GM12878 (cell line): Measurements from ENCODE around the gene OSTC. TPM values are rescaled to one million over a fixed set of nuclear protein-coding genes. Genes with fewer than 3 reads are reported as not detected.

Experiments used
- BHLHE40 ChIP-seq, 2 experiments: fragments of 450-650 bp in 1 of 2; IDR thresholded peaks; 2 replicates each; pipeline ENCODE4 v1.6.1; 2011 to 2017; ENCODE audit warnings: low read depth in 2 of 2, borderline replicate concordance in 1 of 2, improper control_type of control experiment in 1 of 2, low read length in 1 of 2, mild to moderate bottlenecking in 1 of 2
- CHD2 ChIP-seq: IDR thresholded peaks from 2 replicates; pipeline ENCODE4 v1.6.1; 2011; ENCODE audit warnings: low read depth, low read length, improper control_type of control experiment, borderline replicate concordance
- CHD4 ChIP-seq: fragments of 200-600 bp; sonication (generic); IDR thresholded peaks from 2 replicates; pipeline ENCODE4 v1.6.1; 2016; ENCODE audit warnings: mild to moderate bottlenecking
- HDAC2 ChIP-seq: fragments of 200-600 bp; sonication (generic); IDR thresholded peaks from 2 replicates; pipeline ENCODE4 v1.6.1; 2017
- JUND ChIP-seq: IDR thresholded peaks from 2 replicates; pipeline ENCODE4 v1.6.1; 2012; ENCODE audit warnings: low read depth, mild to moderate bottlenecking, low read length, improper control_type of control experiment, moderate library complexity
- KLF5 ChIP-seq: fragments of 450-650 bp; IDR thresholded peaks from 2 replicates; pipeline ENCODE4 v1.6.1; 2014; ENCODE audit warnings: mild to moderate bottlenecking; ENCODE audit not compliant: partially characterized antibody
- MTA2 ChIP-seq: fragments of 450-650 bp; IDR thresholded peaks from 2 replicates; pipeline ENCODE4 v1.6.1; 2016; ENCODE audit warnings: low read depth, mild to moderate bottlenecking, moderate library complexity
- NRF1 ChIP-seq: conservative IDR thresholded peaks from 2 replicates; pipeline ENCODE4 v1.6.1; 2011; ENCODE audit warnings: mild to moderate bottlenecking, low read depth, low read length, improper control_type of control experiment
- POLR2A ChIP-seq: IDR thresholded peaks from 2 replicates; pipeline ENCODE4 v1.6.1; 2011; ENCODE audit warnings: low read depth, mild to moderate bottlenecking, low read length
- POU2F2 ChIP-seq: IDR thresholded peaks from 3 replicates; pipeline ENCODE4 v1.6.1; 2011; ENCODE audit warnings: low read depth, mild to moderate bottlenecking, low read length, borderline replicate concordance
- SMAD1 ChIP-seq: fragments of 450-650 bp; IDR thresholded peaks from 2 replicates; pipeline ENCODE4 v1.6.1; 2018; ENCODE audit warnings: mild to moderate bottlenecking, low read depth; ENCODE audit not compliant: partially characterized antibody
- SMC3 ChIP-seq: IDR thresholded peaks from 2 replicates; pipeline ENCODE4 v1.6.1; 2011; ENCODE audit warnings: low read length, improper control_type of control experiment, borderline replicate concordance
- SREBF1 ChIP-seq: IDR thresholded peaks from 2 replicates; pipeline ENCODE4 v1.6.1; 2012; ENCODE audit warnings: mild to moderate bottlenecking, low read length
- SREBF2 ChIP-seq: IDR thresholded peaks from 2 replicates; pipeline ENCODE4 v1.6.1; 2012; ENCODE audit warnings: mild to moderate bottlenecking, low read length
- SRF ChIP-seq, 2 experiments: IDR thresholded peaks; 2 replicates each; pipeline ENCODE4 v1.6.1; 2011; ENCODE audit warnings: low read depth in 2 of 2, low read length in 2 of 2, mild to moderate bottlenecking in 1 of 2, moderate library complexity in 1 of 2
- TAF1 ChIP-seq: IDR thresholded peaks from 2 replicates; pipeline ENCODE4 v1.6.1; 2011; ENCODE audit warnings: mild to moderate bottlenecking, low read depth, low read length, borderline replicate concordance
- TBL1XR1 ChIP-seq: IDR thresholded peaks from 2 replicates; pipeline ENCODE4 v1.6.1; 2012; ENCODE audit warnings: low read depth, low read length, improper control_type of control experiment
- YBX1 ChIP-seq: fragments of 450-650 bp; IDR thresholded peaks from 2 replicates; pipeline ENCODE4 v1.6.1; 2016; ENCODE audit warnings: antibody characterized with exemption
- ZBED1 ChIP-seq: IDR thresholded peaks from 2 replicates; pipeline ENCODE4 v1.6.1; 2016; ENCODE audit warnings: borderline replicate concordance
- ZNF24 ChIP-seq: fragments of 450-650 bp; IDR thresholded peaks from 2 replicates; pipeline ENCODE4 v1.6.1; 2017; ENCODE audit warnings: antibody characterized with exemption, mild to moderate bottlenecking
- polyA plus RNA-seq, 11 experiments: library from polyadenylated mRNA; depleted of rRNA in 4 of 11; unstranded in 6 of 11; stranded (reverse) in 5 of 11; fragments of >200 nt; fragmentation: Nextera tagmentation in 4 of 11; fragmentation: Illumina TruSeq in 1 of 11; extraction: Ambion mirVana in 4 of 11; extraction: Trizol in 1 of 11; gene quantifications; 1 replicate in 1 of 11; 2 replicates in 10 of 11; pipeline versions ENCODE4 v1.2.1 to v1.2.3, GENCODE V29; 2011 to 2016; ENCODE audit warnings: inconsistent platforms in 2 of 11, missing spikeins in 2 of 11, low read depth in 1 of 11
- total RNA-seq, 4 experiments: library from RNA; depleted of rRNA in 3 of 4; stranded (reverse); fragments of >200 nt in 3 of 4; fragmentation: Illumina TruSeq in 1 of 4; extraction: Trizol in 1 of 4; gene quantifications; 2 replicates each; pipeline versions ENCODE4 v1.2.1 to v1.2.3, GENCODE V29; 2013 to 2021
- TF ChIP-seq, protein P1 (sequence below): fragments of 450-650 bp; IDR thresholded peaks from 2 replicates; pipeline ENCODE4 v1.6.1; 2017; ENCODE audit warnings: low read depth, mild to moderate bottlenecking, moderate library complexity
- TF ChIP-seq, protein P2 (sequence below), 3 experiments: IDR thresholded peaks in 2 of 3; conservative IDR thresholded peaks in 1 of 3; 2 replicates each; pipeline ENCODE4 v1.5.1; 2011; ENCODE audit warnings: low read depth in 3 of 3, low read length in 3 of 3, mild to moderate bottlenecking in 3 of 3, control low read depth in 2 of 3, moderate library complexity in 2 of 3, inconsistent platforms in 1 of 3, mixed read lengths in 1 of 3; ENCODE audit not compliant: control insufficient read depth in 2 of 3, insufficient read depth in 1 of 3; ENCODE audit errors: extremely low read depth in 1 of 3
- TF ChIP-seq, protein P3 (sequence below): IDR thresholded peaks from 2 replicates; pipeline ENCODE4 v1.6.1; 2012; ENCODE audit warnings: low read depth, low read length, improper control_type of control experiment
- TF ChIP-seq, protein P4 (sequence below): fragments of 450-650 bp; IDR thresholded peaks from 2 replicates; pipeline ENCODE4 v1.6.1; 2016; ENCODE audit warnings: mild to moderate bottlenecking

OSTC gene
- total and polyA plus RNA-seq, 10 of the 15 experiments (the other 5 are each of a cell fraction or from before 2014, with no cell fraction given) = 106 to 681 (median 181) TPM

DNA sequence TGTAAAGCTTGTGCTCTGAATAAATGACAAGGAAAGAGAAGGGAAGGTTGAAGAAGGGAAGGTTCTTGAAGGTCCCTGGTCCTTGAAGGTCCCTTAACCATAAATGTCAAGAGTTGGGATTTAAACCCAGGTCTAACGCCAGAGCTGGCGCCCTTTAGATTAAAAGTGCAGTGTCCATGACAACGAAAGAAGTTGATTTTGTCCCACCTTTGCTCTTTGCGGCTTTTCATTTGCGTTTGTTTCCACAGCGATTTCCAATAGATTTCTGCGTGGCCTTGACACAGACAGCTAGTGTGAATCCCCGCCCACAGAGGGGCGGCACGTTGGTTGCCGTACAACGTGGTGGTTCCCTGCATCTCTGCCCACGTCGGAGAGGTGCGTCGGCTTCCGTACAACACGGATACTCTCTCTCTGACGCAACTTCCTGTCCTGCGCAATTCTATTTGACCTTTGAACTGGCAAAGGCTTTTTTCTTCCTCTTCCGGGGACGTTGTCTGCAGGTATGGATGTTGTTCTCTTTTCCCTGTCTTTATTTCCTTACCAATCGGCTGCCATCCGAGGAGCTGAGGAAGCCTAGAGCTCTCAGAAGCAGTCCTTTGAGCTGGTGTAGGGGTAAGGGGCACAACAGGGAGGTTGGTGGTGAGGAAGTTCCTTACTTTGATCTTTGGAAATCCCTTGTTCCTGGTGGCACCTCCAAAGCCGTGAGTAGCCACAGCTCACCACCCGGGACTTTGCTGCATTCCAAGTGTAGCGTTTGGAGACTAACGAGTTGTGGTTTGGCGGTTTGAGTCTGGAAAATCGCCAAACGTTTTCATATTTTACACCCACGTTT, 30.1 kb upstream of the OSTC start, which contains the start of gene RPL34 (continued):
- TF ChIP-seq, protein P1, sequence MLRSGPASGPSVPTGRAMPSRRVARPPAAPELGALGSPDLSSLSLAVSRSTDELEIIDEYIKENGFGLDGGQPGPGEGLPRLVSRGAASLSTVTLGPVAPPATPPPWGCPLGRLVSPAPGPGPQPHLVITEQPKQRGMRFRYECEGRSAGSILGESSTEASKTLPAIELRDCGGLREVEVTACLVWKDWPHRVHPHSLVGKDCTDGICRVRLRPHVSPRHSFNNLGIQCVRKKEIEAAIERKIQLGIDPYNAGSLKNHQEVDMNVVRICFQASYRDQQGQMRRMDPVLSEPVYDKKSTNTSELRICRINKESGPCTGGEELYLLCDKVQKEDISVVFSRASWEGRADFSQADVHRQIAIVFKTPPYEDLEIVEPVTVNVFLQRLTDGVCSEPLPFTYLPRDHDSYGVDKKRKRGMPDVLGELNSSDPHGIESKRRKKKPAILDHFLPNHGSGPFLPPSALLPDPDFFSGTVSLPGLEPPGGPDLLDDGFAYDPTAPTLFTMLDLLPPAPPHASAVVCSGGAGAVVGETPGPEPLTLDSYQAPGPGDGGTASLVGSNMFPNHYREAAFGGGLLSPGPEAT = peak; percentile 91
- TF ChIP-seq POU2F2 = peak; percentile 90; the same call in 2 of the 3 replicates
- TF ChIP-seq, protein P2, sequence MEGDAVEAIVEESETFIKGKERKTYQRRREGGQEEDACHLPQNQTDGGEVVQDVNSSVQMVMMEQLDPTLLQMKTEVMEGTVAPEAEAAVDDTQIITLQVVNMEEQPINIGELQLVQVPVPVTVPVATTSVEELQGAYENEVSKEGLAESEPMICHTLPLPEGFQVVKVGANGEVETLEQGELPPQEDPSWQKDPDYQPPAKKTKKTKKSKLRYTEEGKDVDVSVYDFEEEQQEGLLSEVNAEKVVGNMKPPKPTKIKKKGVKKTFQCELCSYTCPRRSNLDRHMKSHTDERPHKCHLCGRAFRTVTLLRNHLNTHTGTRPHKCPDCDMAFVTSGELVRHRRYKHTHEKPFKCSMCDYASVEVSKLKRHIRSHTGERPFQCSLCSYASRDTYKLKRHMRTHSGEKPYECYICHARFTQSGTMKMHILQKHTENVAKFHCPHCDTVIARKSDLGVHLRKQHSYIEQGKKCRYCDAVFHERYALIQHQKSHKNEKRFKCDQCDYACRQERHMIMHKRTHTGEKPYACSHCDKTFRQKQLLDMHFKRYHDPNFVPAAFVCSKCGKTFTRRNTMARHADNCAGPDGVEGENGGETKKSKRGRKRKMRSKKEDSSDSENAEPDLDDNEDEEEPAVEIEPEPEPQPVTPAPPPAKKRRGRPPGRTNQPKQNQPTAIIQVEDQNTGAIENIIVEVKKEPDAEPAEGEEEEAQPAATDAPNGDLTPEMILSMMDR (IDR thresholded peaks at IDR 0.05 in 2 of 3, conservative IDR thresholded peaks at IDR 0.05 in 1 of 3; ENCODE audit: control insufficient read depth in 2 of 3, extremely low read depth in 1 of 3, insufficient read depth in 1 of 3, low read depth in 3 of 3, low read length in 3 of 3) = no peak
- peak; percentile 93 for TF ChIP-seq MTA2
- peak; percentile 77 for TF ChIP-seq KLF5
- peak; percentile 91 for TF ChIP-seq TBL1XR1
- peak; percentile 96 for TF ChIP-seq POLR2A
- peak; percentile 79 for TF ChIP-seq SREBF1
- peak; percentile 82; the same call in 1 of the 2 replicates for TF ChIP-seq ZBED1
- TF ChIP-seq YBX1 = no peak
- no peak for TF ChIP-seq SMC3
- peak in 1 of 2 experiments; percentile 14; a peak in 1 of 4 replicates for TF ChIP-seq BHLHE40 (IDR thresholded peaks at IDR 0.05; ENCODE audit: borderline replicate concordance in 1 of 2, low read depth in 2 of 2, low read length in 1 of 2)
- no peak for TF ChIP-seq CHD4
- peak; percentile 91 for TF ChIP-seq SMAD1
- TF ChIP-seq, protein P3, sequence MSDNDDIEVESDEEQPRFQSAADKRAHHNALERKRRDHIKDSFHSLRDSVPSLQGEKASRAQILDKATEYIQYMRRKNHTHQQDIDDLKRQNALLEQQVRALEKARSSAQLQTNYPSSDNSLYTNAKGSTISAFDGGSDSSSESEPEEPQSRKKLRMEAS = no peak; the same call in none of the 2 replicates
- peak; percentile 46 for TF ChIP-seq NRF1
- TF ChIP-seq SRF (IDR thresholded peaks at IDR 0.05; ENCODE audit: low read depth in 2 of 2, low read length in 2 of 2) = no peak
- TF ChIP-seq SREBF2 = no peak; the same call in 1 of the 2 replicates
- TF ChIP-seq TAF1 = peak; percentile 99
- TF ChIP-seq, protein P4, sequence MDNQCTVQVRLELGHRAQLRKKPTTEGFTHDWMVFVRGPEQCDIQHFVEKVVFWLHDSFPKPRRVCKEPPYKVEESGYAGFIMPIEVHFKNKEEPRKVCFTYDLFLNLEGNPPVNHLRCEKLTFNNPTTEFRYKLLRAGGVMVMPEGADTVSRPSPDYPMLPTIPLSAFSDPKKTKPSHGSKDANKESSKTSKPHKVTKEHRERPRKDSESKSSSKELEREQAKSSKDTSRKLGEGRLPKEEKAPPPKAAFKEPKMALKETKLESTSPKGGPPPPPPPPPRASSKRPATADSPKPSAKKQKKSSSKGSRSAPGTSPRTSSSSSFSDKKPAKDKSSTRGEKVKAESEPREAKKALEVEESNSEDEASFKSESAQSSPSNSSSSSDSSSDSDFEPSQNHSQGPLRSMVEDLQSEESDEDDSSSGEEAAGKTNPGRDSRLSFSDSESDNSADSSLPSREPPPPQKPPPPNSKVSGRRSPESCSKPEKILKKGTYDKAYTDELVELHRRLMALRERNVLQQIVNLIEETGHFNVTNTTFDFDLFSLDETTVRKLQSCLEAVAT = peak; percentile 75; the same call in 1 of the 2 replicates
- TF ChIP-seq CHD2 = peak; percentile 52
- no peak for TF ChIP-seq HDAC2
- TF ChIP-seq ZNF24 = 0 out of 2 replicates have a peak, but pooled peaks have one; percentile 54
- TF ChIP-seq JUND = no peak
